ENCODE results near the gene PANK3. TPM values are rescaled to one million over a fixed set of nuclear protein-coding genes. Genes with fewer than 3 reads are reported as not detected.
"Not testable (repeated sequence)": the region's sequence is repeated elsewhere in the genome, so short reads cannot be mapped to it uniquely, and the experiment has no call there.

PANK3 gene
- polyA plus RNA-seq, 1 donor from 2014 or later = 145 TPM

- not testable (repeated sequence) for H3K4me2 ChIP-seq (ENCODE audit: low read length); H3K4me3 ChIP-seq (ENCODE audit: low read length); H3K79me2 ChIP-seq (replicated peaks; ENCODE audit: insufficient read depth, low read length); H3K9me3 ChIP-seq (ENCODE audit: low read length); H3K27me3 ChIP-seq (ENCODE audit: insufficient read depth, low read depth, low read length); H4K20me1 ChIP-seq (ENCODE audit: insufficient read depth); H3K27ac ChIP-seq (ENCODE audit: low read length); H3K36me3 ChIP-seq (ENCODE audit: insufficient read depth, low read length); H2AFZ ChIP-seq (ENCODE audit: low read depth, low read length); H3K9me2 ChIP-seq (ENCODE audit: insufficient read depth, low read length); H3K9ac ChIP-seq (ENCODE audit: low read length); H3F3A ChIP-seq (ENCODE audit: insufficient read depth, low read length, poor library complexity, severe bottlenecking)
These were observed 44.8 kb downstream of the PANK3 start for GRCh38 chr5:168534351-168534750.

- no peaks in the 10 kb centered on the region for H3K36me3 ChIP-seq (ENCODE audit: insufficient read depth, low read length)
- no peak overlapping the region for H3K27ac ChIP-seq (ENCODE audit: low read length)
- H3K9me3 ChIP-seq (ENCODE audit: low read length) = no peaks in the 10 kb centered on the region
- no peak overlapping the region for H3K4me2 ChIP-seq (ENCODE audit: low read length)
- no peaks in the 10 kb centered on the region for H3K27me3 ChIP-seq (ENCODE audit: insufficient read depth, low read depth, low read length)
- no peak overlapping the region for H3K4me3 ChIP-seq (ENCODE audit: low read length)
- no peak overlapping the region for H2AFZ ChIP-seq (ENCODE audit: low read depth, low read length)
- TF ChIP-seq MXI1 (conservative IDR thresholded peaks at IDR 0.05; ENCODE audit: poor library complexity, severe bottlenecking) (no peak), TAF1 (IDR thresholded peaks at IDR 0.05; ENCODE audit: low read depth) (no peak), RAD21 (conservative IDR thresholded peaks at IDR 0.05) (no peak), POLR2AphosphoS5 (IDR thresholded peaks at IDR 0.05) (no peak), EZH2 (IDR thresholded peaks at IDR 0.05; ENCODE audit: borderline replicate concordance, insufficient read depth, low read length, poor library complexity, severe bottlenecking) (no peak)
- H3K9me2 ChIP-seq (ENCODE audit: insufficient read depth, low read length) = no peaks in the 10 kb centered on the region
- no peaks in the 10 kb centered on the region for H3F3A ChIP-seq (ENCODE audit: insufficient read depth, low read length, poor library complexity, severe bottlenecking)
- H3K9ac ChIP-seq (ENCODE audit: low read length) = no peak overlapping the region
- no peaks in the 10 kb centered on the region for H3K79me2 ChIP-seq (replicated peaks; ENCODE audit: insufficient read depth, low read length)
- H4K20me1 ChIP-seq (ENCODE audit: insufficient read depth) = no peaks in the 10 kb centered on the region
These were observed 46.9 kb downstream of the PANK3 start for GRCh38 chr5:168531987-168532864.

DNA sequence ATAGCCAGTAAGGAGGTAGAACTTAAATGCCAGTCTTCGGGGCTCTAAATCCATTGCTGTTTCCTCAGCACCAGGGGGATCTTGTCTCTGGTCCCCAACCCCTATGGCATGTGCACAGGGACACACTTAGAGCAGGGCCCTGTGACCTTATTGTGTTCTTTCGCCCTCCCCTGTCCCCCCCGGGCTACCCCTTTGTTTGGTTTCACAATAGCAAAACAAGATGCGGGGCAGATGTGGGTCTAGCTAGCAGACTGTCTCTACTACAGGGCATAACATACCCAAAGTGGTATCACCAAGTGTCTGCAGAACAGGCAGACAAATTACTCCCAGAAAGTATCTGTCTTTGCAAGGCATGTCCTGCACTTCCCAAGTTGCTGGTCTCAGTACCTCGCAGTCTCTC lies 48.0 kb downstream of the PANK3 start:
- TF ChIP-seq MXI1 (conservative IDR thresholded peaks at IDR 0.05; ENCODE audit: poor library complexity, severe bottlenecking) (no peak), SMC3 (conservative IDR thresholded peaks at IDR 0.05; ENCODE audit: poor library complexity) (no peak), EP300 (conservative IDR thresholded peaks at IDR 0.05; ENCODE audit: poor library complexity, severe bottlenecking) (no peak), TAF1 (IDR thresholded peaks at IDR 0.05; ENCODE audit: low read depth) (no peak), EZH2 (IDR thresholded peaks at IDR 0.05; ENCODE audit: borderline replicate concordance, insufficient read depth, low read length, poor library complexity, severe bottlenecking) (no peak)
- TF ChIP-seq, protein P1, sequence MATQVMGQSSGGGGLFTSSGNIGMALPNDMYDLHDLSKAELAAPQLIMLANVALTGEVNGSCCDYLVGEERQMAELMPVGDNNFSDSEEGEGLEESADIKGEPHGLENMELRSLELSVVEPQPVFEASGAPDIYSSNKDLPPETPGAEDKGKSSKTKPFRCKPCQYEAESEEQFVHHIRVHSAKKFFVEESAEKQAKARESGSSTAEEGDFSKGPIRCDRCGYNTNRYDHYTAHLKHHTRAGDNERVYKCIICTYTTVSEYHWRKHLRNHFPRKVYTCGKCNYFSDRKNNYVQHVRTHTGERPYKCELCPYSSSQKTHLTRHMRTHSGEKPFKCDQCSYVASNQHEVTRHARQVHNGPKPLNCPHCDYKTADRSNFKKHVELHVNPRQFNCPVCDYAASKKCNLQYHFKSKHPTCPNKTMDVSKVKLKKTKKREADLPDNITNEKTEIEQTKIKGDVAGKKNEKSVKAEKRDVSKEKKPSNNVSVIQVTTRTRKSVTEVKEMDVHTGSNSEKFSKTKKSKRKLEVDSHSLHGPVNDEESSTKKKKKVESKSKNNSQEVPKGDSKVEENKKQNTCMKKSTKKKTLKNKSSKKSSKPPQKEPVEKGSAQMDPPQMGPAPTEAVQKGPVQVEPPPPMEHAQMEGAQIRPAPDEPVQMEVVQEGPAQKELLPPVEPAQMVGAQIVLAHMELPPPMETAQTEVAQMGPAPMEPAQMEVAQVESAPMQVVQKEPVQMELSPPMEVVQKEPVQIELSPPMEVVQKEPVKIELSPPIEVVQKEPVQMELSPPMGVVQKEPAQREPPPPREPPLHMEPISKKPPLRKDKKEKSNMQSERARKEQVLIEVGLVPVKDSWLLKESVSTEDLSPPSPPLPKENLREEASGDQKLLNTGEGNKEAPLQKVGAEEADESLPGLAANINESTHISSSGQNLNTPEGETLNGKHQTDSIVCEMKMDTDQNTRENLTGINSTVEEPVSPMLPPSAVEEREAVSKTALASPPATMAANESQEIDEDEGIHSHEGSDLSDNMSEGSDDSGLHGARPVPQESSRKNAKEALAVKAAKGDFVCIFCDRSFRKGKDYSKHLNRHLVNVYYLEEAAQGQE (IDR thresholded peaks at IDR 0.05; ENCODE audit: borderline replicate concordance) = no peak
- Histone ChIP-seq H2AFZ (ENCODE audit: low read depth, low read length) (no peak overlapping the region), H3K4me2 (ENCODE audit: low read length) (no peak overlapping the region), H3K36me3 (ENCODE audit: insufficient read depth, low read length) (no peaks in the 10 kb centered on the region), H3K9me2 (ENCODE audit: insufficient read depth, low read length) (no peaks in the 10 kb centered on the region), H3K9ac (ENCODE audit: low read length) (no peak overlapping the region), H3F3A (ENCODE audit: insufficient read depth, low read length, poor library complexity, severe bottlenecking) (no peaks in the 10 kb centered on the region), H3K9me3 (ENCODE audit: low read length) (no peaks in the 10 kb centered on the region), H3K4me3 (ENCODE audit: low read length) (no peak overlapping the region), H4K20me1 (ENCODE audit: insufficient read depth) (no peaks in the 10 kb centered on the region), H3K27me3 (ENCODE audit: insufficient read depth, low read depth, low read length) (no peaks in the 10 kb centered on the region), H3K79me2 (replicated peaks; ENCODE audit: insufficient read depth, low read length) (no peaks in the 10 kb centered on the region), H3K27ac (ENCODE audit: low read length) (no peak overlapping the region)

Data from neural cell (in vitro differentiated cells).